Liver (tissue), 3 donors: Measurements from ENCODE around the gene KRT76.

Experiments
- ATF3 ChIP-seq: IDR thresholded peaks from 2 replicates; pipeline ENCODE4 v1.6.1; 2016; ENCODE audit warnings: antibody characterized with exemption
- CTCF ChIP-seq: fragments of 150-350 bp; IDR thresholded peaks from 2 replicates; pipeline ENCODE4 v1.5.1; 2017; ENCODE audit warnings: improper control_type of control experiment, low read depth, low read length; ENCODE audit not compliant: missing input control
- EGR1 ChIP-seq, 2 donors: IDR thresholded peaks; 2 replicates each; pipeline ENCODE4 v1.6.1; 2016 to 2018; ENCODE audit warnings: antibody characterized with exemption in 2 of 2, low read depth in 2 of 2
- GABPA ChIP-seq, 2 donors: IDR thresholded peaks in 1 of 2; conservative IDR thresholded peaks in 1 of 2; 2 replicates each; pipeline ENCODE4 v1.6.1; 2016; ENCODE audit warnings: antibody characterized with exemption in 2 of 2, mild to moderate bottlenecking in 1 of 2, moderate library complexity in 1 of 2
- MAX ChIP-seq: IDR thresholded peaks from 2 replicates; pipeline ENCODE4 v1.6.1; 2016; ENCODE audit warnings: antibody characterized with exemption
- RAD21 ChIP-seq, 2 donors: IDR thresholded peaks; 2 replicates each; pipeline ENCODE4 v1.6.1; 2016; ENCODE audit warnings: antibody characterized with exemption in 2 of 2, mild to moderate bottlenecking in 2 of 2
- YY1 ChIP-seq: IDR thresholded peaks from 2 replicates; pipeline ENCODE4 v1.6.1; 2016; ENCODE audit warnings: antibody characterized with exemption, mild to moderate bottlenecking
- donor health status: healthy.
- donor health status: healthy.

- TF ChIP-seq CTCF (no peak), RAD21 (IDR thresholded peaks at IDR 0.05) (no peak), ATF3 (no peak), MAX (no peak), EGR1 (IDR thresholded peaks at IDR 0.05; ENCODE audit: low read depth in 2 of 2) (no peak), GABPA (IDR thresholded peaks at IDR 0.05 in 1 of 2, conservative IDR thresholded peaks at IDR 0.05 in 1 of 2) (no peak), YY1 (no peak)
Observed at GRCh38 chr12:52754135-52754534, 23.0 kb downstream of the KRT76 start.
